GM18519 (cell line): ENCODE results near the gene DRICH1.
"Not testable (repeated sequence)": the region's sequence is repeated elsewhere in the genome, so short reads cannot be mapped to it uniquely, and the experiment has no call there.

Experiments
- ATAC-seq: cut with Tn5 transposase; IDR thresholded peaks from one replicate; pipeline ENCODE4 v1.9.1; 2021; ENCODE audit warnings: mild to moderate bottlenecking, moderate library complexity; ENCODE audit not compliant: unreplicated experiment, low FRiP score

Gene DRICH1

DNA sequence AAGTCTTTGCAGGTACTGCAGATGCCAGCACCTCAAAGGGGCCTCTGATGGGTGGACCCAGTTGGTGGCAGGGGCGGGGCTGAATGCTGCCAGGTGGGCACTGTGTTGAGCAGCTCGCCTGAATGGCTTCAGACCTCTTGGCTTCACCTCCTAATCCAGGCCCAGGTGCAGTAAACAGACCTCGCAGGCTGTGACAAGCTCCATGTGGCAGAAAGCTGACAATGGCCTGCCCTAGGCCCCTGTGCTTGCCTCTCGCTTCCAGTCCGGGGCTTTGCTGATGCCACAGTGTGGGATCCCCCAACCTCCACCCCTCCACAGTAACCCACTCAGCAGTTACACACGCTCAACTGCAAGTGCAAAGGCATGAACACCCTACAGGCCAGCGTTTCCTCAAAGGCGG is 61.4 kb downstream of the DRICH1 start:
- no peak for ATAC-seq

DNA sequence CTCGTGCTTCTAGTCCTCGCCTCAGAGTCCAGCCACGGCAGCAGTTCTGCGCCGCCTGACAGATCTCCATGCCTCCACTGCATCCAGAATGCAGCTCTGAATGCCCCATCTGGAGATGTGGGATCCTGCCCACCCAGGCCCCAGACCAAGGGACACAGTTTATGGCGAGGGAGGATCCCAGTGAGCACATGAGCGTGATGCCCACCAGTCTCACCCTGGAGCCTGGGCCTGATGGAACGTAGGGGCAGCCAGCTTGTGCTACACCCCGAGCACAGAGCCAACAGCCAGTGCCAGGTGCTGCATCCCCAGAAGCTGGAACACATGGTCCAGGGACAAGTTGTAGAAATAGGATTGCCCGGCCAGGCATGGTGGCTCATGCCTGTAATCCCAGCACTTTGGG is 62.4 kb downstream of the DRICH1 start:
- ATAC-seq: no peak

- ATAC-seq: no peak
Measured at GRCh38 chr22:23569291-23569690, 62.8 kb downstream of the DRICH1 start.

DNA sequence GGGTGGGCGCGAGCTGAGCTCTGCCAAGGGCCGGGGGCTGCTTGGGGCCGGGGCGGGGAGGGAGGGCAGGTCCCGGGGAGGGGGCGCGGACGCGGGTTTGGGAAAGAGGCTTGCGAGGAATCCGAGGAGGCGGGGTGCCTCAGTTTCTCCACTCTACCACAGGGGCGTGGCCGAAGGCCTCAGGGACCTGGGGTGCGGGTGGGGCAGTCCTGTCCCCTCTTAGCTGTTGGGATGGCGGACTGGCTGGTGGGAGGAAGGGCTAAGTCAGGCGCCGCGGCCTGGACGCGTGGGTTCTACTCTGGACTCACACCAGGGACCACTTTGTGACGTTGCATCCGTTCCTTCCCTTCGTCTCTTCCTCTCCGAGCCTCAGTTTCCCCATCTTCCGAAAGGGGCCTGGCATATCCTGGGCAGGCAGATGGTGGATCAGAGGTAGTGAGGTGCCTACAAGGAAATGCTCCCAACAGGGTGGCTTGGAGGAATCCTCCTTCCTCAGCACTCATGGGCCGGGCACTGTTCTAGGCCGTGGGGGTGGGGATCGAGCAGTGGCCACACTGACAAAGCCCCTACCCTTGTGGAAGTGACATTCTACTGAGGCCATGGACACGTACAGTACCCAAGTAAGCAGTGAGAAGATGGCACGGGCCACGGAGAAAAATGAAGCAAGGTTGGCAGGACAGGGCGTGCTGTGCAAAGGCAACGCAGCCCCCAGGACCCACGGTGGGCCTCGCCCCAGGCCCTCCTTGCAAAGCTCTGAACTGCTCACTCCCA is 65.2 kb downstream of the DRICH1 start:
- no peak for ATAC-seq

- no peak for ATAC-seq
Measured at GRCh38 chr22:23565915-23566704, 66.0 kb downstream of the DRICH1 start.

- ATAC-seq: no peak
Measured at GRCh38 chr22:23565305-23565914, 66.7 kb downstream of the DRICH1 start.

DNA sequence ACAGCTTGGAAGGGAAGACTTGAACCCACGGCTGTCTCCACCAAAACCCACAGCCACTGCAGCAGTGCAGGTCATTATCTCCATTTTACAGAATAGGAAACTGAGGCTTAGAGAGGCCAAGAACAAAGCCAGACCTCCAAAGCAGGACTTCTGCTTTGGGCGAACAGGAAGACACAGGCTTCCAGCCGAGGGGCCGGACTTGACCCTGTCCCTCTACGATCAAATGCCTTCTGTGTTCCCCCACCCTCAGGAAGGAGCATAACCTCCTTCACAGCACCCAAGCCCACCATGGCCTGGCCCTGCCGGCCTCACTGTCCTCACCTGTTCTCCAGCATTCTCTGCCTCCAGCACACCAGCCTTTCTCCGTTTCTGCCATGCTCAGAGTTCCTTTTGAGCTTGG is 67.8 kb downstream of the DRICH1 start:
- ATAC-seq: no peak

DNA sequence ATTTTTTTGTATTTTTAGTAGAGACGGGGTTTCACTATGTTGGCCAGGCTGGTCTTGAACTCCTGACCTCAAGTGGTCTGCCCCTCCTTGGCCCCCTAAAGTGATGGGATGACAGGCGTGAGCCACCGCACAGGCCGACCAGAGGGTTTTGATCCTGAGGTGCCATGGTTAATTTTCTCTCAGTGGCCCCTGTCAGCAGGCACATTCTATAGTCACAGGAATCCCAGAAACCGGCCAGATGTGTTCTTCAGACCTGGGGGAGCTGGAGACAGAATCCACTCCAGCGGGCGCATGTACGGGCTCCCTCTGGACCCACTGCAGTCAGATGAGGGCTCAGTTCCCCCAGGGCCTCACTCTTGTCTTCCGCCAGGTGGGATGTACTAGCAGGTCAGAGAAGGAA is 69.0 kb downstream of the DRICH1 start:
- ATAC-seq: no peak

GRCh38 chr22:23562186-23562585 is 69.9 kb downstream of the DRICH1 start:
- ATAC-seq: no peak

DNA sequence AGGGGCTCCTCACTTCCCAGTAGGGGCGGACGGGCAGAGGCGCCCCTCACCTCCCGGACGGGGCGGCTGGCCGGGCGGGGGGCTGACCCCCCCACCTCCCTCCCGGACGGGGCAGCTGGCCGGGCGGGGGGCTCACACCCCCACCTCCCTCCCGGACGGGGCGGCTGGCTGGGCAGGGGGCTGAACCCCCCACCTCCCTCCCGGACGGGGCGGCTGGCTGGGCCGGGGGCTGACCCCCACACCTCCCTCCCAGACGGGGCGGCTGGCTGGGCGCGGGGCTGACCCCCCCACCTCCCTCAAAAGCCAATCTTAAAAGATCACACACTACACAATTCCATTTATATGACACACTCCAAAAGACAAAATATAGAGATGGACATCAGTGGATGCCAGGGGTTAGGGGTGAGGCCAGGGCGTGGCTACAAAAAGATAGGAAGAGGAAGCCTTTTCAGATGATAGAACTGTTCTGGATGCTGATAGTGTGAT is 71.1 kb downstream of the DRICH1 start:
- not testable (repeated sequence) for ATAC-seq

GRCh38 chr22:23560215-23560614 is 71.9 kb downstream of the DRICH1 start:
- ATAC-seq: not testable (repeated sequence)
